Stromal cell of bone marrow (primary cell): ENCODE measurements around the gene CLDN6.
A peak's percentile ranks its signal among the peaks of the same experiment; 100 is the strongest.
"Not testable (repeated sequence)": the region's sequence is repeated elsewhere in the genome, so short reads cannot be mapped to it uniquely, and the experiment has no call there.

Experiments
- DNase-seq: peaks from one replicate; pipeline ENCODE4 v3.0.0-alpha.2; 2012; ENCODE audit warnings: low read depth

The CLDN6 gene, protein sequence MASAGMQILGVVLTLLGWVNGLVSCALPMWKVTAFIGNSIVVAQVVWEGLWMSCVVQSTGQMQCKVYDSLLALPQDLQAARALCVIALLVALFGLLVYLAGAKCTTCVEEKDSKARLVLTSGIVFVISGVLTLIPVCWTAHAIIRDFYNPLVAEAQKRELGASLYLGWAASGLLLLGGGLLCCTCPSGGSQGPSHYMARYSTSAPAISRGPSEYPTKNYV

DNA sequence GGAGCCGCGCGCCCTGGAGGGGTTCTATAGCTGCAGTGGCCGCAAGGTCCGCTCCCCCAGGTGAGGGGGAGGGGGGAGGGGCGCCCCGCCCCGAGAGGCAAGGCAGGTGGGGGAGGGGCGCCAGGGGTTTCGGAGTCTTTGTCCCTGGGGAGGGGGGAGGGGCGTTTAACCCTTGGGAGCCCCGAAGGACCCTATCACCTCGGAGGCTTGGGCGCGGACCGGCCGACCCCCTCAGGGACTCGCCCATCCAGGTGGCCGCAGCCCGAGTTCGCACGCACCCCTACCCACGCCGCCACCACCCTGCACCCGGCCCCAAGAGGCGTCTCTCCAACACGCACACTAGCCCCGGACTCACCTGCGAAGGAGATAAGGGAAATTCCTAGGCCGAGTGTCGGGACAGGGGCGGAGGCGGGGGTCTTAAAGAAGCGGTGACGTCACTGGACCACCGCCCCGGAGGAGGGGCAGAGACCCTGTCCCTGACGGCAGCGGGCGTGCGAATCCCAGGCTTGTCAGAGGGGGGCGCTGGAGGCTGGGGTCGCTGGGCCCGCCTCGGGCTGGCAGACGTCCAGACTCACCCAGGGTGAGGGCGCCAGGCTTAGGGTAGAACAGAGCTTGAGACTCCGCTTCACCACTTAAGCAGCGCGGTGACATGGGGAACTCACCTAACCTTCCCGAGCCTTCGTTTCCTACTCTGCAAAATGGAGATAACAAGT lies at the start of gene CLDN6:
TSS of gene CLDN6 (minus strand) at position 390 of the 713 bp plus-strand sequence. CDS start 2,162 bp downstream, outside the sequence.
- DNase-seq: no peak

DNA sequence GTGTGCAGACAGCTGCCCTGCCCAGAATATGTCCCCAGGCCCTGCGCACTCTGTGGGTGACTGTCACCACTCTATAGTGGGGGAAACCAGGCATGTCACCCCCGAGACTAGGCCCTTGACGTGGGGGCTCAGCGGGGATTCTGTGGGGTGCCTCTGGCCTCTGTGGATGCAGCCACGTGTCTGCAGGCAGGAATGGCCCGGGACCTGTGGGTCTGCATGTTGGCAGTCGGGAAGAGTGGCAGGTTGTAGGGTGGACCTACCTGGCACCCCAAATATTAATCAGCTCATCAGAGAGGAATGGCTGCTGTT lies 48.4 kb upstream of the CLDN6 start:
- no peak for DNase-seq

DNA sequence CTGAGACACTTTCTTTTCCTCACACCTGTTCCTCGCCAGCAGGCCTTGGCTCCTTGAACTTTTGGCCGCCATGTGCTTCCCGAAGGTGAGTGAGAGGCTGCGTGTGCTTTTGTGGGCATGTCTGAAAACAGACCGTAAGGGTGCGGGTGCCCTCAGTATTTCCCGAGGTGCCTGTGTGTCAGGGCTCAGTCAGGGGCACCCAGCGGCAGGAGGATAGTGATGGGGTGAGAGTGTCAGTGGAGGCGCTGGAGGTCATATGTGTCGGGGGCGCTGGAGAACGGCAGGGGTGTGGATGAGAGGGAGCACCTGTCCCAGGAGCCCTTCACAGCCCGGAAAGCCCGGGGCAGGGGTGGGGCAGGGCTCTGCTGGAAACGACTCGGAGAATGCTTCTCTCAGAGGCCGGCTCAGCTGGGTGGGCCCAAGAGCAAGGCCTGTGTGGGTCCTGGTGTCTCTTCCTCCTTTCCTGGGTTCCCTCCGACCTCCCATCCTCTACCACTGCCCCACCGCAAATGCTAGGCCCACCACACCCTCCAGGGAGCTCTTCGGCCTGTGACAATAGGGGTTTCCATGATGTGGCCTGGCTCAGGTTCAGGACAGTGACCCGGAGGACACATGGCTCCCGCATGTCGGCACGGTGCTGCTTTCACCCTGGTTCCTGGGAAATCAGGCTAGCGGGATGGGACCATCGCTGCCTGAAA lies 47.9 kb upstream of the CLDN6 start:
- DNase-seq: no peak

DNA sequence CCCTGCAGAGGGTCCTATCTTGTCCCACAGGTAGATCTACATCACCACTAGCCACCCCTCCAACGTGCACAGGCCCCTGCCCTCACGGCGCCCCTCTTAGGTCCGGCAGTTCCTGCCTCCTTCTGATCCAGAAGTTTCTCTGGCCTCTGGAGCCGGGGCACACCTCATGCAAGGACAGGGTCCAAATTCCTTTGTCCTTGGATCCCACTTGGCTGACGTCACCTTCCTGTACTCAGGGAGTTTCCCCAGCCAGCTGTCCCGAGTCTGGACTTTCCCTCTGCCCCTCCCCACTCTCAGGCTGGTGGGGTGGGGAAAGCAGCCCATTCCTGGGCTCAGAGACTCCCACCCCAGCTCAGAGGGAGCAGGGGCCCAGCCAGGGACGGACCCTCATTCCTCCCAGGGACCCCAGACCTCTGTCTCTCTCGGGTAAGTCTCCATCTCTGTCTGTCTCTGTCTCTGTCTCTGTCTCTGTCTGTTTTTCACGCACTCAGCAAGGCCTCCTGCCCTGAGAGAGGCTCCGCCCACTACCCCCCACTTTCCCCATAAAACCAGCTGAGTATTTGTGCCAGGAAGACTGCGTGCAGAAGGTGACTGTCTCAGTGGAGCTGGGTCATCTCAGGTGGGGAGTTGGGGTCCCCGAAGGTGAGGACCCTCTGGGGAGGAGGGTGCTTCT lies 47.2 kb upstream of the CLDN6 start, which contains the start of gene IL32:
TSS of gene IL32 (plus strand) at position 572 of the 673 bp plus-strand sequence. CDS start 172 bp downstream, outside the sequence.
- DNase-seq: no peak

DNA sequence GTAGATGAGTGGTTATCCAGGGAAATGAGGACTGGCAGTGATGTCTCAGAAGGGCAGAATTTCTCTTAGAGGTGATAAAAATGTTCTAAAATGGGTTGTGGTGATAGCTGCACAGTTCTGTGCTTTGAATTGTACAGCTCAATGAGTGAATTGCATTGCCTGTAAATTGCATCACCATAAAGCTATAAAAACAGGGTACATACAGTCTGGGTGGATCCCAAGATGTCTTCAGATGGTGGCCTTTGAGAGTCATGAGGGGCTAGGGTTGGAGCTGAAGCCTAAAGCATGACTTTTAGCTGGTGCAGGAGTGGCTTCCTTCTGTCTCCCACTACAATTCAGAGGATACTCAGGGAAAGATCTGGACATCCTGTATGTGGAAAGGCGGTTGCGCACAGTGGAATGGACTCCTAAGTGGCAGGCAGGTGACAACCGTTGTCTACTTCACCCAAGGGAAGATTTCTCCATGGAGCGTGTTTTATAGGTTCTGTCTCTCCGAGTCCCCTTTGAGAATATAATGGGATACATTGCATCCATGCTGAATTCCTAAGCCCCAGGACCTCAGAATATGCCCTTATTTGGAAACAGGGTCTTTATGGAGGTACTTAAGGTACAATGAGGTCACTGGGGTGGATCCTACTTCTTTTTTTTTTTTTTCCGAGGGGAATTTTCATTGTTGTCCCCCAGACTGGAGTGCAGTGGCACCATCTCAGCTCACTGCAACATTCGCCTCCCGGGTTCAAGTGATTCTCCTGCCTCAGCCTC lies 45.8 kb upstream of the CLDN6 start:
- no peak for DNase-seq

DNA sequence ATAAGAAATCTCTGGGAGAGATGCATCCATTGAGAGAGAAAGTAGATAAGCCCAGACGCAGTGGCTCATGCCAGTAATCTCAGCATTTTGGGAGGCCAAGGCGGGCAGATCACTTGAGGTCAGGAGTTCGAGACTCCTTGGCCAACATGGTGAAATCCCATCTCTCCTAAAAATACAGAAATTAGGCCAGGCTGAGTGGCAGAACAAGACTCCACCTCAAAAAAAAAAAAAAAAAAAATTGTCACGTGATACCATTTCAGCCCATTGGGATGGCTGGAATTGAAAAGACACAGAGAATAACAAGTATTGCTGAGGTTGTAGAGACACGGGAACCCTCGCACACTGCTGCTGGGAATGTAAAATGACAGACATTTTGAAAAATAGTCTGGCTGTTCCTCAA lies 44.6 kb upstream of the CLDN6 start:
- no peak for DNase-seq

DNA sequence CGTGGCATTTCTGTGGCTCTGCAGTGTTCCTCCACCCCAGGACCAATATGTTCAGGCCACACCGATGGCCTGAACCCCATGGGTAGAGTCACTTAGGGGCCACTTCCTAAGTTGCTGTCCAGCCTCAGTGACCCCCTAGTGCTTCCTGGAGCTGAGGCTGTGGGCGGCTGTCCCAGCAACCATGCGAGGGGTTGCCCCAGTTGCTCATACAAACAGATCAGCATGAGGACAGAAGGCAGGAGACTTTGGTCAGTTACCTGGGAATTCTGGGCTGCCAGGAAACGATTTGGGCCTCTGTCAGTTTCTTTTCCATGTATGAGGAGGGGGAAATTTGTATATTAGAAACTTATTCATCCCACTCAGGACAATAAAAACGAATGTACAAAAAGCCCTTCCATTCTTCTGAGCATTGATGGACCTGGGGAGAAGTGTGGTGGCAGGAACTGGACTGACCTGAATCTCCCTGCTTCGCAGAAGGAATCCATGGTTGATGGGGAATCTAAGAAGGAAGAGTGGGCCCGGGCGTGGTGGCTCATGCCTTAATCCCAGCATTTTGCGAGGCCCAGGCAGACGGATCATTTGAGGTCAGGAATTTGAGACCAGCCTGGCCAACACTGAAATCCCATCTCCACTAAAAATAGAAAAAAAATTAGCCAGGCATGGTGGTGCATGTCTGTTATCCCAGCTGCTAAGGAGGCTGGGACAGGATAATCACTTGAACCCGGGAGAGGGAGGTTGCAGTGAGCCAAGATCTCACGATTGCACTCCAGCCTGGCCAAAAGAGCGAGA lies 42.5 kb upstream of the CLDN6 start:
- DNase-seq: no peak

DNA sequence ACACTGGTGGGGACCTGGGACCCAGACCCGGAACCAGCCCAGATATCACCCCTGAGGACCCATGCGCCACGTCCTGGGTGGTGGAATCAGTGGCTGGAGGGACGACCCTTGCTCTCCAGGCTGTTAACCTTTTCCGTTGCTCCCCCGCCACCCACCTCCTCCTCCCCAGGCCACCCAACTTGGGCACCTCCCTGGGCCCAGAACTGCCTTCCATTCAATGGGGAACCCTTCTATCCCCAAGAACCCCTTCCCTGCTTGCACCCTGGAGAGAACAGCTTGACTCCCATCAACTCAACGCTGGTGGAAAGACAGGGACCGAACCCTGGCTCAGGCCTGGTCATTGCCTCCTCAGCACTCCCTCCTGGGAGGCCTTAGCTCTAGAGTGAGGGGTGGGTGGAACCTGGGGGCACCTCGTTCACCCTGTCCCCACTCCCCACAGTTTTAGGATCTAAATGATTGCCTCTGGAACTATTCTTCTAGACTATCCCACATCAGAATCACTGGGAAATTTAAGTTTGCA lies 41.8 kb upstream of the CLDN6 start:
- no peak for DNase-seq

DNA sequence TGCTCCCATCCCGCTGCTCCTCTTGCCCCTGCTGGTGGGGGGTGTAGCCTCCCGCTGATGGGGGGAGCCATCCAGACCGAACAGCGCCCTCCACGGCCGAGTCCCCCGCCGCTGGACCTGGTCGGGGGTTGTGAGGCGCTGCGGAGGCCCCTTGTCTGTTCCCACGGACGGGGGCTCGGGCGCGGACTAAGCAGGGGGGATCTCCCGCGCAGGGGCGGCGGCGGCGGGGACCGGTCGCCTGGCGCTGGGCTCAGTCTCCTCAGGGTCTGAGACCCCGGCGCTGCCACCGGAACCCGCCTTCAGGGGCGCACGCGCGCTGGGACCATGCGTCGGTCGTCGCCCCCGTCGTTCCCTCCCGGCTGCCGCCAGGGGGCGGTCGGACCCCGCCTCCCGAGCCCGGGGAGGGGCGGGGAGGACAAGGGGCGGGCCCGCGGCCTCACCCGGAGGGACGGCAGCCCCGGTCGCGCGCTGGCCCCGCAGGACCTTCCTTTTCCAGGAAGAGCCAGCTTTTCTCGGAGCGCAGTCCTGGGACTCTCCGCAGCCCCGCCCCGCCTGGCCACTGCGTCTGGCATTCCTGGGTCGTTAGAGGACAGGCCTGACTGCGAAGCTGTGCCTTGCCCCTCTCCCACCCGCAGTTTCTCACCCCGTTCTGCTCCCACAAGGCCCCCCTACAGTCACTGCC lies 41.2 kb upstream of the CLDN6 start:
- DNase-seq: peak; percentile 53

DNA sequence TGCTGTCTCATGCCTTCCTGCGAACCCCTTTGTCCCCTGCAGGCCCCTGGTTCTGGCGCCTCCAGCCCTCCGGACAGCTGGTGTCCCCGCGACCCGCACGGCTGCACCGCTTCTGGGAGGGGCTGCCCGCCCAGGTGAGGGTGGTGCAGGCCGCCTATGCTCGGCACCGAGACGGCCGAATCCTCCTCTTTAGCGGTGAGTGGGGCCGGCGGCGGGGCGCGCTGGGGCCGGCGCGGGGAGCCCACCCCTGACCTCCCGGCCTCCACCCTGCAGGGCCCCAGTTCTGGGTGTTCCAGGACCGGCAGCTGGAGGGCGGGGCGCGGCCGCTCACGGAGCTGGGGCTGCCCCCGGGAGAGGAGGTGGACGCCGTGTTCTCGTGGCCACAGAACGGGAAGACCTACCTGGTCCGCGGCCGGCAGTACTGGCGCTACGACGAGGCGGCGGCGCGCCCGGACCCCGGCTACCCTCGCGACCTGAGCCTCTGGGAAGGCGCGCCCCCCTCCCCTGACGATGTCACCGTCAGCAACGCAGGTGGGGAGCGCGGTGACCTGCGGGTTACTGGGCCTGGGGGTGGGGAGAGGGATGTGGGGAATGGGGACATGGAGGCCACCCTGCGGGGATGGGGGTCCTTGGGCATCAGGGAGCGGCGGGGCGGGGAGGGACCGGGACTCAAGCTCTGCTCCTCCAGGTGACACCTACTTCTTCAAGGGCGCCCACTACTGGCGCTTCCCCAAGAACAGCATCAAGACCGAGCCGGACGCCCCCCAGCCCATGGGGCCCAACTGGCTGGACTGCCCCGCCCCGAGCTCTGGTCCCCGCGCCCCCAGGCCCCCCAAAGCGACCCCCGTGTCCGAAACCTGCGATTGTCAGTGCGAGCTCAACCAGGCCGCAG lies 40.4 kb upstream of the CLDN6 start:
- DNase-seq: no peak

DNA sequence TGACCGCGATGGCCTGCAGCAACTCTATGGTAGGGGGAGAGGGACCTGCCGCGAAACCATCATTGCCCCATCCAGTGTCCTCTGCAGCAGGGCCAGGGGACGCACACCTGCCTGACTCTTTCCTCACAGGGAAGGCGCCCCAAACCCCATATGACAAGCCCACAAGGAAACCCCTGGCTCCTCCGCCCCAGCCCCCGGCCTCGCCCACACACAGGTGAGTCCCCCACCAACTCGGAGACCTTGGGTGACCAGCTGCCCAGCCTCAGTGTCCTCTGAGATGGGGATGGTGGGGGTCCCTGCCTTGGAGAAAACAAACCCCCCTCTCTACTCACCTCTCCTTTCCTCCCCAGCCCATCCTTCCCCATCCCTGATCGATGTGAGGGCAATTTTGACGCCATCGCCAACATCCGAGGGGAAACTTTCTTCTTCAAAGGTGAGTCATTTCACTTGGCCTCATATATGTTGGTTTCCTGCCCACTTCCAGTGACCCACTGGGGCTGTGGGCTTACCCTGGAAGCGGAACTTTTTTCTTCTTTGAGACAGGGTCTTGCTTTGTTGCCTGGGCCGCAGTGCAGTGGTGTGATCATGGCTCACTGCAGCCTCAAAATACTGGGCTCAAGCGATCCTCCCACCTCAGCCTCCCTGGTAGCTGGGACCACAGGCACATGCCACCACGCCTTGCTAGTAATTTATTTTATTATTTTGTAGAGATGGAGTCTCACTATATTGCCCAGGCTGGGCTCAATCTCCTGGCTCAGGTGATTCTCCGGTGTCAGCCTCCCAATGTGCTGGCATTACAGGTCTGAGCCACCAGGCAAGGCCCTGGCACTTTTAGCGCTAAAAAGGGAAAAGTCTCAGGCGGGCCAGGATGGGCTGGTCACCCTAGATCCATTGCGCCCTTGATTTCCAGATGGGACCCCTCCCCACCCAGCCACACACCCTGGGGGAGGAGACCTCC lies 39.5 kb upstream of the CLDN6 start:
- DNase-seq: no peak

DNA sequence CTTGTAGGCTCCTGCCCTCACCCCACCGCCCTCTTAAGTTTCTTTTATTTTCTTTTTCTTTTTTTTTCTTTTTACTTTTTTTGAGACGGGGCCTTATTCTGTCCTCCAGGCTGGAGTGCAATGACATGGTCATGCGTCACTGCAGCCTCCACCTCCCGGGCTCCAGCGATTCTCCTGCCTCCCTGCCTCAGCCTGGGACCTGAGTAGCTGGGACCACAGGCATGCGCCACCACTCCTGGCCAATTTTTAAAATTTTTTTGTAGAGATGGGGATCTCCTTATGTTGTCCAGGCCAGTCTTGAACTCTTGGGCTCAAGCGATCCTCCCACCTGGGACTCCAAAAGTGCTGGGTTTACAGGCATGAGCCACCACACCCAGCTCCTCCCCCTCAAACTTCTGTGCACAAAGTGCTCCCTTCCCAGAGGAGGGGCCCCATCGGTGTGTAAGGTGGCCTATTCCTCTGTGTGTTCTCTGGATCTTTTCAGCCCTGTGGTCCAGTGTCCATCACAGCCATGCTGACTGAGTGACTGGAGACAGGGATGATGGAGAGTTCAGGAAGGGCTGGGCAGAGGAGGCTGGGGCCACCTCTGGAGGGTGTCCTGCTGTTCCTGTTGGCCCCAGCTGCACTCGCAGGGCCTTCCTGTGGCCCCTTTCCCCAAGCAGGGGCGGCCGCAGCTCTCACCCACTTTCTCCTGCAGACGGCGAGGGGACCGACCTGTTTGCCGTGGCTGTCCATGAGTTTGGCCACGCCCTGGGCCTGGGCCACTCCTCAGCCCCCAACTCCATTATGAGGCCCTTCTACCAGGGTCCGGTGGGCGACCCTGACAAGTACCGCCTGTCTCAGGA lies 38.6 kb upstream of the CLDN6 start:
- no peak for DNase-seq

DNA sequence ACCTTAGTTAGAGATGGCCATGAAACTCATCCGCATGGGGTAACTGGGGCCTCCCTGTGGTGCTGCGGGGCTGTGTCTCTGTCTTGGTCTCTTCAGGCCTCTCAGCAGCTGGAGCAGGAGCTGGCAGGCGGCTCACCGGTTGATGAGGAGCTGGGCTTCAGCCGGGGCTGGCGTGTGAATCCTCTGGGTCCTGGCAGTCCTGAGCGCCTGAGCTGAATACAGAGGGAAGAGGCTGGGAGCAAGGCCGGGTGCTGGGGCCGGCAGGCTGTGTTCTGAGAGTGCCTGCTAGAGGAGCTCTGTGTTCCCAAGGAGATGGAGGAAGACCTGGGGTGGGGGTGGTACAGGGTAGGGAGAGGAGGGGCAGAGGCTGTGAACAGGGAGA lies 37.7 kb upstream of the CLDN6 start:
- not testable (repeated sequence) for DNase-seq

DNA sequence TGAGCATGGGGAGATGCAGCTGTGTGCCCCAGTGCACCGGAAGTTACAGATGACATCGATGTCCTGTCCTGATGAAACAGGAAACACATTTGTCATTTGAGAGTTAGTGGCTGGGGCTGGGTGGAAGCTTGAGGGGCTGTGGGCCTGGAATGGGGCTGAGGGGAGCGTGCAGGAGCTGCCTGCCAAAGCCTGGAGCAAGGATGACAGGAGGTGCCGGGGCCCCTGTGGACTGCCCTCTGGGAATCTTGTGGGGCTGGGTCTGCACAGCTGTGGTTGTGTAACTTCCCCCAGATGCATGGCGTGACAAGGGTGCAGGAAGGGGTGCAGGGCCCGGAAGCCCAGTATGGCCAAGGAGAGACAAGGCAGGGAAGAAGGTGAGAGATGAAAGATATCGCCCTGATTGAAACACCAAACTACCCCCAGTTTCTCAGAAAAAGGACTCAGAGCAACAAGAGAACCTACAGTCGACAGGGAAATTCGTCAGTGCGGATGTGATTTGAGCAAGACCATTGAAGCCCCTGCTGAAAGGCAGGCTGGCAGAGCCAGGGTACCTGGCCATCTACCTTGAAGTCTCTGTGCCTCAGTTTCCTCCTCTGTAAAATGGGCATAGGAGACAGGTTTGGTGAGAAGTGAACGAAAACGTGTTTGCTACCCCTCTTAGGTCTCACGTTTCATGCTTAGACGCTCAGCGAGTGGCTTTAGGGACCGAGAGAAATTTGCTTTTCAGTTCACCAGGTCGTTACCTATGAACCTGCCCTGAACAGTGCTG lies 37.2 kb upstream of the CLDN6 start:
- no peak for DNase-seq

DNA sequence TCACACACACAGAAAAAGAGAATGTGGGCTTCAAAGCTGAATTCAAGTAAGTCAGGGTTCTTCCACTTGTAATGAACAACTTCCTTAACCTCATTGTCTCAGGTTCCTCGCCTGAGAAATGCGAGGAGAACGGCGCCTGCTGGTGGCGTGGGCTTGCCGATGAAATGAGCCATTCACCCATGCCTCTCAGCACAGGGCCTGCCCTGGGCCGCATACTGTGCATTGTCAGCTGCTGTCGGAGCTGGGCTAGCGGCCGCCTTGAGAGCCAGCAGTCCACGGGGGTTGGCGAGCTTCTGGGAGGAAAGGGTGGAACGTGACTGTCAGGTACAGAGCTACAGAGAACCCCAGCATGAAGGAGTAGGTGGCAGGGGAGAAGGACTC lies 35.3 kb upstream of the CLDN6 start:
- not testable (repeated sequence) for DNase-seq

DNA sequence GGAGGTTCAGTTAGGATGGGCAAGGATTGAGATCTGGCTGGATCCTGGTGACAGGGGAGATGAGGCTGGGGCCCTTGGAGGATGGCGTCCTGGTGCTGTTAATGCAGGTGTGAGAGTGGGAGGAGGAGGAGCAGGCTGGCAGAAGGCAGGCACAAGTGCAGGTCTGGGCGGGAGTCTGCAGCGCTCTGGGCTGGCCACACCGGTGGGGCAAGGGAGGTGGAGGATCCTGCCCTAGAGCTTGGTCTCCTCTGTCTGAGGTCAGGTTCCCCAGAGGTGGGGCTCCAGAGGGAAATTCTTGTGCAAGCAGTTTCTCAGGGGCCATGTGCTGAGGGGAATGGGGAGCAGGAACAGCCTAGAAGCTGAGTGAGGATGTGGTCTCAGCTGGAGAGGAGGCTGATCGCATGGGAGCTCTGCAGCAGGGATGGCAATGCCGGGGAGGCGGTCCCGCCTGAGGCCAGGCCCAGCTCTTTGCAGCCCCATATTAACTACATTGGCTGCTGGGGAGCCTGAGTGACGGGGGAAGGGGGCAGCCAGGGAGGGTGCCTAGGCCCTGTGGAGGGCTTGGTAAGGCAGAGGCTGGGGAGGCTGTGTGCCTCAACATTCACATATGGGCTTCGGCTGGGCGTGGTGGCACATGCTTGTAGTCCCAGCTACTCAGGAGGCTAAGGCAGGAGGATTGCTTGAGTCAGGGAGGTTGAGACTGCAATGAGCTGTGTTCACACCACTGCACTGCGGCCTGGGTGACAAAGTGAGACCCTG lies 34.8 kb upstream of the CLDN6 start:
- not testable (repeated sequence) for DNase-seq
